Ramos (cell line): Measurements from ENCODE around the gene SLCO2B1.

Experiments used
- in situ Hi-C: fragments of 300-500 bp; cut with MboI; formaldehyde crosslinking; loops from one replicate; pipeline ENCODE4 v1.14.3; 2022; ENCODE audit warnings: low sequenced_read_pairs; ENCODE audit not compliant: unreplicated experiment

SLCO2B1 gene

GRCh38 chr11:75241036-75241905 is 90.4 kb downstream of the SLCO2B1 start:
- in situ Hi-C loops, result loop anchor here (25.0 kb wide), 1 partner anchor 529 kb away; no protein-coding TSS in a partner anchor

GRCh38 chr11:75241906-75242644 is 91.2 kb downstream of the SLCO2B1 start:
- in situ Hi-C loops, result loop anchor here (25.0 kb wide), 1 partner anchor 530 kb away; no protein-coding TSS in a partner anchor

GRCh38 chr11:75242722-75243600 is 92.1 kb downstream of the SLCO2B1 start:
- in situ Hi-C loops, result loop anchor here (25.0 kb wide), 1 partner anchor 531 kb away; no protein-coding TSS in a partner anchor

GRCh38 chr11:75244052-75244814 is 93.3 kb downstream of the SLCO2B1 start:
- in situ Hi-C loops, result loop anchor here (25.0 kb wide), 1 partner anchor 532 kb away; no protein-coding TSS in a partner anchor

GRCh38 chr11:75245356-75246005 is 94.6 kb downstream of the SLCO2B1 start:
- in situ Hi-C loops, result loop anchor here (5.0 to 25.0 kb wide), 4 partner anchors 103 to 533 kb away; no protein-coding TSS in a partner anchor

- in situ Hi-C loops, result loop anchor here (5.0 to 25.0 kb wide), 4 partner anchors 104 to 534 kb away; no protein-coding TSS in a partner anchor
Measured at GRCh38 chr11:75246006-75246670, 95.2 kb downstream of the SLCO2B1 start.

- in situ Hi-C loops, result loop anchor here (5.0 to 25.0 kb wide), 4 partner anchors 105 to 535 kb away; no protein-coding TSS in a partner anchor
Measured at GRCh38 chr11:75246671-75247350, 95.9 kb downstream of the SLCO2B1 start.

- in situ Hi-C loops, result loop anchor here (5.0 to 25.0 kb wide), 4 partner anchors 107 to 537 kb away; no protein-coding TSS in a partner anchor
Measured at GRCh38 chr11:75248924-75249256, 98.0 kb downstream of the SLCO2B1 start.

- in situ Hi-C loops, result loop anchor here (5.0 to 25.0 kb wide), 4 partner anchors 107 to 537 kb away; no protein-coding TSS in a partner anchor
Measured at GRCh38 chr11:75249704-75250103, 98.8 kb downstream of the SLCO2B1 start.

GRCh38 chr11:75254326-75254725 is 103.4 kb downstream of the SLCO2B1 start:
- in situ Hi-C loops, result no loop called here
